HG03558 (cell line): ENCODE results near the gene APLP2.
"Not testable (repeated sequence)": the region's sequence is repeated elsewhere in the genome, so short reads cannot be mapped to it uniquely, and the experiment has no call there.

Experiments used
- ATAC-seq: cut with Tn5 transposase; IDR thresholded peaks from one replicate; pipeline ENCODE4 v1.9.1; 2021; ENCODE audit warnings: moderate number of reproducible peaks; ENCODE audit not compliant: unreplicated experiment; ENCODE audit errors: extremely low read depth

APLP2 gene

DNA sequence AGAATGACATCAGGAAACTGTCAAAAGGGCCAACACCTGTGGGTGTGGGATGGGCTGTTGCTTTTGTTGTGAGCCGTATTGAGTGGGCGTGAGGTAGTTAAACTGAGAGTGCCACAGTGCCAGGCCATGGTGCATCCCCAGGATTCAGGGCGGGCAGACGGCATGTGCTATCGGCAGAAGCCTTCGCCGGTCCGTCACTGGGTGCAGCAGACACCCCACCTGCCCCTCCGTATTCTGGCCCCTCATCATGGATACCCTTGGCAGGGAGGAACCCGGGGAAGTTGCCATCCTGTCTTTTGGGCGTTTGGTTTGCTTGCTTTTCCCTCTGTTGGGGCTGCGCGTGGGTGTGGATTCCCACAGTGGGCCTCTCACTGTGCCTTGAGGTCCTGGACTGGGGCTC lies 117.4 kb downstream of the APLP2 start:
- no peak for ATAC-seq

DNA sequence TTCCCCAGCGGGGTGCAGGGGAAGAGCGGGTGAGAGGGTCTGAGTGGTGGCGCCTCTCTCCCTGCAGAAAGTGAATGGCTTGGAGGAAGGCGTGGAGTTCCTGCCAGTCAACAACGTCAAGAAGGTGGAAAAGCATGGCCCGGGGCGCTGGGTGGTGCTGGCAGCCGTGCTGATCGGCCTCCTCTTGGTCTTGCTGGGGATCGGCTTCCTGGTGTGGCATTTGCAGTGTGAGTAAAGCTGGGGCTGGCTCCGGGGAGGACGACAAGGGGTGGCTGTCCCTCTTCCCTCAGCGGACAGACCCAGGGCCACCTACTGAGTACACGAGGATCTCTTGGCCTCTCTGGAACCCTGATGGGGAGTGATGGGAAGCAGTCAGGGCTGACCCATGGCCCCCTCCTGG lies 118.4 kb downstream of the APLP2 start:
- ATAC-seq = no peak

DNA sequence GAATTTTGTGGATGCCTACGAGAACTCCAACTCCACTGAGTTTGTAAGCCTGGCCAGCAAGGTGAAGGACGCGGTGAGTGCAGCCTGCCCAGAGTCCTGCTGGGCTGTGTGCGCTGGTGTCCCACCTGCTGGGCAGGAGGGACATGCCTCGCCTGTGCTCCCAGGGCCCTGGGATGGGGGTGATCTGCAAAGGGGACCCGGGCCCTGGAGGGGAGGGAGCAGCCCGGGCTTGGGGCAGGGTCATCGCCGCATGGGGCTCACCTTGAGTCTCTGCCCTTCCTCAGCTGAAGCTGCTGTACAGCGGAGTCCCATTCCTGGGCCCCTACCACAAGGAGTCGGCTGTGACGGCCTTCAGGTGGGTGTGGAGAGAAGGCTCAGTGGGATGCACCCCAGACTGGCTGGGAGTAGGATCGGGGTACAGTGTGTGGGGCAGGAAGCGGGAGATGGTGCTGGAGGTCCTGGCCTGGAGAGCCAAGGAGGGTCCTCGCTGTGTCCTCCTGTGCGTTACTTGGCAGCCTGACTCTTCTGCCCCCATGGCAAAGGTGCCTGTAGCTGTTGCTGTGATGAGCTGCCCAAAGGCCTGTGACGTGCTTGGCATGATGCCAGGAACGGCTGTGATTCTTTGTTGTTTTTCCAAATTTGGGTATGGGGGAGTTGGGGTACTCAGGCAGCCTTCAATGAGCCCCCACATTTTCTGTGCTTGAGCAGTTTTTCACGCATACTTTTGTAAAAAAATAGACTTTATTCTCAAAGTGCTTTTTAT lies 119.1 kb downstream of the APLP2 start:
- no peak for ATAC-seq

DNA sequence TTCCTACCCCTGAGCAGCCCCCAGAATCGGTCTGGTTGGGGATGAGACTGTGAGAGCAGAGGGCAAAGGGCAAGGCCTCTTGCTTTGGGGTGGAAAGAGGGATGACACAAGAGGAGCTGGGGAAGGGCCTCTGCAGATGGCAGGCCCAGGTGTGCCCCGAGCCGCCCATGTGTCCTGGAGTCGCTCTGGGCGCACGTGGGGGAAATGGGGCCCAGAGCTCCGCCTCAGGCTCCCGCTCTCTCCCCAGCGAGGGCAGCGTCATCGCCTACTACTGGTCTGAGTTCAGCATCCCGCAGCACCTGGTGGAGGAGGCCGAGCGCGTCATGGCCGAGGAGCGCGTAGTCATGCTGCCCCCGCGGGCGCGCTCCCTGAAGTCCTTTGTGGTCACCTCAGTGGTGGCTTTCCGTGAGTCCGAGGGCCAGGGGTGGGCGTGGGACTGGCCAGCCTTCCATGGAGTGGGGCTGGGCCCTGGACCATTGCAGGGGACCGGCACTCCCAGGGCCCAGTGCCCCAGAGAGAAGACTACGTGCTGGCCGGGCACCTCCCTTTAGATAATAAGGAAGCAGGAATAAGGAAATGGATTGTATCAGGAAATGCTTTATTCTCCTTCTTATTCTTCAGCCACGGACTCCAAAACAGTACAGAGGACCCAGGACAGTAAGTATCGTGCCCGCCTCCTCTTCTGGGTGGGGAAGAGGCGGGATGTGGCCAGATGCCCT lies 120.0 kb downstream of the APLP2 start:
- ATAC-seq = no peak

DNA sequence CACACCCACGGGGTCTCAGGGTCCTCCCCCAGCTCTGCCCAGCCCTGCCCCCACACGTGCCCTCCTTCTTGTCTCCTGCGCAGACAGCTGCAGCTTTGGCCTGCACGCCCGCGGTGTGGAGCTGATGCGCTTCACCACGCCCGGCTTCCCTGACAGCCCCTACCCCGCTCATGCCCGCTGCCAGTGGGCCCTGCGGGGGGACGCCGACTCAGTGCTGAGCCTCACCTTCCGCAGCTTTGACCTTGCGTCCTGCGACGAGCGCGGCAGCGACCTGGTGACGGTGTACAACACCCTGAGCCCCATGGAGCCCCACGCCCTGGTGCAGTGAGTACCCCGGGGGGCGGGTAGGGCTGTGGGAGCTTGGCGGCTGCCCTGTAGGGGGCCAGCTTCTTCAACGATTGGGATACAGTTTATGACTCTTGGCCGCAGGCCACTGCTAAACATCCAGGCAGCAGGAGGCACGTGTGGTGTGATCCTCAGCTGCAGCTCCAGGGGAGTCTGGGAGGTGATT lies 120.7 kb downstream of the APLP2 start:
- no peak for ATAC-seq

DNA sequence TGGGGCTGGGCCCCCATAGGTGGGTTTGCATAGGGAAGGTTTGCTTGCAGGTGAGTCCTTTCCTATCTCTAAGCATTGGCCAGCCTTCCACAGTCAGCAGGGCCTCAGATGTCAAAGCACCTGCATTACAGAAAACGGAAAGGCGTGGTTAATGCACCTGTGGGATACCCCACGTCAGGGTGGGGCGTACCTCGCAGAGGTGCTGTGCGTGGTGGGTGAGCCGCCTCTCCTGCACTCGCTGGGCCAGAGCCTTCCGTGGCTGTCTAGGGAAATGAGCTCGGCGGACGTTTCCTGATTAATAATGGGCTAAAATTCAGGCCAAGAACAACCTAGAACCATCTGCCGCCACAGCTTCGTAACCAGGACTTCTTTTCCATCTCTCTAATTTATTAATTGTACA lies 122.2 kb downstream of the APLP2 start:
- no peak for ATAC-seq

DNA sequence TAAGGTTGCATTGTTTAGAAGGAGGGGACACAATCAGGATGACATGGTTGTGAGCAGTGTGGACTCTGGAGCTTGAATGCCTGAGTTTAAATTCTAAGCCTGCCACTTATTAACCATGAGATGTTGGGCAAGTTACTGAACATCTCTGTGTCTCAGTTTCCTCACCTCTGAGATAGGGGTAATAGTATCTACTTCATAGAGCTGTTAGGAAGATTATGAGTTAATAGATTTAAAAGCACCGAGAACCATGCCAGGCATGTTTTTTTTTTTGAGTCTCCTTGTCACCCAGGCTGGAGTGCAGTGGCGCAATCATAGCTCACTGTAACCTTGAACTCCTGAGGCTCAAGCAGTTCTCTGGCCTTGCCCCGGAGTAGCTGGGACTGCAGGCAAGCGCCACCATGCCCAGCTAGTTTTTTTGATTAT lies 123.2 kb downstream of the APLP2 start:
- no peak for ATAC-seq

DNA sequence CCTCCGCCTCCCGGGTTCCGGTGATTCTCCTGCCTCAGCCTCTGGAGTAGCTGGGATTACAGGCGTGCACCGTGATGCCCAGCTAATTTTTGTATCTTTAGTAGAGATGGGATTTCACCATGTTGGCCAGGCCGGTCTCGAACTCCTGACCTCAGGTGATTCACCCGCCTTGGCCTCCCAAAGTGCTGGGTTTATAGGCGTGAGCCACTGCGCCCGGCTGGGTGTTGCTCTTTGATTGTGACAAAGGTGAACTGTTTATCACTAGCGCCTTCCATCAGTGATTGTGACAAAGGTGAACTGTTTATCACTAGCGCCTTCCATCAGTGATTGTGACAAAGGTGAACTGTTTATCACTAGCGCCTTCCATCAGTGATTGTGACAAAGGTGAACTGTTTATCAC lies 123.9 kb downstream of the APLP2 start:
- ATAC-seq = not testable (repeated sequence)
